ENCODE results near the gene IL1RAPL2.

DNA sequence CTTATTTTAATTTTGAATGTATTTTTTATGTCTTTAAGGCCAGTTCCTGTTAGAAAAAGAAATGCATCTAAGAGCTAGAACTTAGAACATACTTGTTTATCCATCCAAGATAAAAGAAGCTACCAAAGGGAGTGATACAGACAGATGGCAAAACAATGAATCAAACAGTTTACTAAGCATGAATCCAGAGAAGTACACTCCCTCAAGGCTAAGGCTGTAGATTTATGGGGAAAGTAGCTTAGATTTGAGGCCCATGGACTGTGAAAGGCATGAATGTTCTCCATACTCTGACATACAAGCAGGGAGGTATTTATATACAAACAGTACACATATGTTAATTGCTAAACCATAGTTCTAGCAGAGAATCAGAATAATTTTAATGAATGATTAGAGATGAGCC is 1001.1 kb downstream of the IL1RAPL2 start:
- TF ChIP-seq, protein P1, sequence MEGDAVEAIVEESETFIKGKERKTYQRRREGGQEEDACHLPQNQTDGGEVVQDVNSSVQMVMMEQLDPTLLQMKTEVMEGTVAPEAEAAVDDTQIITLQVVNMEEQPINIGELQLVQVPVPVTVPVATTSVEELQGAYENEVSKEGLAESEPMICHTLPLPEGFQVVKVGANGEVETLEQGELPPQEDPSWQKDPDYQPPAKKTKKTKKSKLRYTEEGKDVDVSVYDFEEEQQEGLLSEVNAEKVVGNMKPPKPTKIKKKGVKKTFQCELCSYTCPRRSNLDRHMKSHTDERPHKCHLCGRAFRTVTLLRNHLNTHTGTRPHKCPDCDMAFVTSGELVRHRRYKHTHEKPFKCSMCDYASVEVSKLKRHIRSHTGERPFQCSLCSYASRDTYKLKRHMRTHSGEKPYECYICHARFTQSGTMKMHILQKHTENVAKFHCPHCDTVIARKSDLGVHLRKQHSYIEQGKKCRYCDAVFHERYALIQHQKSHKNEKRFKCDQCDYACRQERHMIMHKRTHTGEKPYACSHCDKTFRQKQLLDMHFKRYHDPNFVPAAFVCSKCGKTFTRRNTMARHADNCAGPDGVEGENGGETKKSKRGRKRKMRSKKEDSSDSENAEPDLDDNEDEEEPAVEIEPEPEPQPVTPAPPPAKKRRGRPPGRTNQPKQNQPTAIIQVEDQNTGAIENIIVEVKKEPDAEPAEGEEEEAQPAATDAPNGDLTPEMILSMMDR (IDR thresholded peaks at IDR 0.05), result no peak
- no peak for TF ChIP-seq EZH2 (IDR thresholded peaks at IDR 0.05; ENCODE audit: borderline replicate concordance, insufficient read depth, low read depth, low read length, poor library complexity, severe bottlenecking)

Data from B cell (primary cell).